NCI-H2081 treated with DMSO at 0.1 percent for 48 hours (cell line): Measurements from ENCODE around the gene YJEFN3.

Experiments
- DNase-seq: peaks from one replicate; lab custom pipeline; 2025; lab: John Stamatoyannopoulos, UW

The YJEFN3 gene

GRCh38 chr19:19540064-19540714 lies 11.5 kb downstream of the YJEFN3 start:
- DNase-seq: no peak

GRCh38 chr19:19540715-19541515 lies 12.2 kb downstream of the YJEFN3 start:
- DNase-seq: no peak

GRCh38 chr19:19541616-19542015 lies 12.9 kb downstream of the YJEFN3 start:
- no peak for DNase-seq

- DNase-seq: no peak
Observed at GRCh38 chr19:19542507-19542906, 13.8 kb downstream of the YJEFN3 start.

GRCh38 chr19:19543101-19543500 lies 14.4 kb downstream of the YJEFN3 start:
- DNase-seq: no peak

GRCh38 chr19:19543640-19544039 lies 14.9 kb downstream of the YJEFN3 start:
- no peak for DNase-seq

- no peak for DNase-seq
Observed at GRCh38 chr19:19544257-19544953, 15.7 kb downstream of the YJEFN3 start.

GRCh38 chr19:19544954-19545591 lies 16.4 kb downstream of the YJEFN3 start:
- DNase-seq: no peak

- DNase-seq: no peak
Observed at GRCh38 chr19:19545707-19546106, 17.0 kb downstream of the YJEFN3 start.

GRCh38 chr19:19546751-19547162 lies 18.0 kb downstream of the YJEFN3 start:
- no peak for DNase-seq

GRCh38 chr19:19547674-19548336 lies 19.1 kb downstream of the YJEFN3 start:
- no peak for DNase-seq

- no peak for DNase-seq
Observed at GRCh38 chr19:19548915-19549759, 20.4 kb downstream of the YJEFN3 start.

- no peak for DNase-seq
Observed at GRCh38 chr19:19549804-19550464, 21.2 kb downstream of the YJEFN3 start.

- no peak for DNase-seq
Observed at GRCh38 chr19:19550485-19550929, 21.8 kb downstream of the YJEFN3 start.

- no peak for DNase-seq
Observed at GRCh38 chr19:19550972-19551852, 22.5 kb downstream of the YJEFN3 start.

- no peak for DNase-seq
Observed at GRCh38 chr19:19551853-19552192, 23.1 kb downstream of the YJEFN3 start.

- no peak for DNase-seq
Observed at GRCh38 chr19:19552798-19553197, 24.1 kb downstream of the YJEFN3 start.

GRCh38 chr19:19553670-19554069 lies 25.0 kb downstream of the YJEFN3 start:
- no peak for DNase-seq
